Mesenchymal stem cell (in vitro differentiated cells and primary cell): ENCODE measurements around the gene RPS28.
A peak's percentile ranks its signal among the peaks of the same experiment; 100 is the strongest.

Experiments
- DNase-seq: peaks from one replicate; pipeline ENCODE4 v3.0.0-alpha.2; 2013
- H2AFZ ChIP-seq: one replicate; pipeline ENCODE4 v1.6.1; 2013; ENCODE audit warnings: low read depth, mild to moderate bottlenecking, control low read depth, inconsistent platforms, low read length, moderate library complexity
- H2AK5ac ChIP-seq: 2 replicates; pipeline ENCODE4 v1.6.1; 2013; ENCODE audit warnings: low read length, moderate library complexity, mild to moderate bottlenecking, inconsistent platforms; ENCODE audit not compliant: severe bottlenecking
- H2BK120ac ChIP-seq: one replicate; pipeline ENCODE4 v1.6.1; 2013; ENCODE audit warnings: low read depth, mild to moderate bottlenecking, inconsistent platforms, low read length, moderate library complexity
- H2BK12ac ChIP-seq, 2 experiments: one replicate each; pipeline ENCODE4 v1.6.1; 2013; ENCODE audit warnings: inconsistent platforms in 2 of 2, low read length in 2 of 2, mild to moderate bottlenecking in 2 of 2, moderate library complexity in 2 of 2, control low read depth in 1 of 2
- H2BK15ac ChIP-seq: one replicate; pipeline ENCODE4 v1.6.1; 2013; ENCODE audit warnings: mild to moderate bottlenecking, low read depth, inconsistent platforms; ENCODE audit not compliant: poor library complexity, severe bottlenecking
- H2BK5ac ChIP-seq: 2 replicates; pipeline ENCODE4 v1.6.1; 2013; ENCODE audit warnings: low read depth, mild to moderate bottlenecking, low read length, control low read depth, inconsistent platforms; ENCODE audit not compliant: poor library complexity, severe bottlenecking
- H3K14ac ChIP-seq, 2 experiments: one replicate each; pipeline ENCODE4 v1.6.1; 2013; ENCODE audit warnings: inconsistent platforms in 2 of 2, low read length in 2 of 2, control low read depth in 1 of 2, mild to moderate bottlenecking in 1 of 2, moderate library complexity in 1 of 2
- H3K18ac ChIP-seq, 2 experiments: one replicate each; pipeline ENCODE4 v1.6.1; 2013; ENCODE audit warnings: inconsistent platforms in 2 of 2, low read length in 2 of 2, control low read depth in 1 of 2, low read depth in 1 of 2, mild to moderate bottlenecking in 1 of 2
- H3K23ac ChIP-seq, 2 experiments: one replicate each; pipeline ENCODE4 v1.6.1; 2013; ENCODE audit warnings: inconsistent platforms in 2 of 2, low read length in 2 of 2, mild to moderate bottlenecking in 2 of 2, moderate library complexity in 2 of 2, control low read depth in 1 of 2
- H3K27ac ChIP-seq: 2 replicates; pipeline ENCODE4 v1.5.1; 2013; ENCODE audit warnings: mild to moderate bottlenecking, moderate library complexity, low read length, control low read depth, inconsistent platforms; ENCODE audit not compliant: poor library complexity, severe bottlenecking
- H3K27me3 ChIP-seq, 2 experiments: 2 replicates each; pipeline versions ENCODE4 v1.6.1 to v1.7.0; 2013; ENCODE audit warnings: low read length in 2 of 2, mild to moderate bottlenecking in 2 of 2, moderate library complexity in 2 of 2, control low read depth in 1 of 2, inconsistent platforms in 1 of 2; ENCODE audit not compliant: control insufficient read depth in 1 of 2, insufficient read depth in 1 of 2
- H3K36me3 ChIP-seq, 2 experiments: 2 replicates each; pipeline versions ENCODE4 v1.6.1 to v1.7.0; 2013; ENCODE audit warnings: low read length in 2 of 2, control low read depth in 1 of 2, inconsistent platforms in 1 of 2, low read depth in 1 of 2, mild to moderate bottlenecking in 1 of 2; ENCODE audit not compliant: insufficient read depth in 2 of 2, control insufficient read depth in 1 of 2
- H3K4ac ChIP-seq, 2 experiments: one replicate each; pipeline ENCODE4 v1.6.1; 2013; ENCODE audit warnings: inconsistent platforms in 2 of 2, low read length in 2 of 2, mild to moderate bottlenecking in 2 of 2, moderate library complexity in 2 of 2, control low read depth in 1 of 2, low read depth in 1 of 2
- H3K4me1 ChIP-seq: 2 replicates; pipeline ENCODE4 v1.6.1; 2013; ENCODE audit warnings: low read depth, low read length, control low read depth; ENCODE audit not compliant: control insufficient read depth, insufficient read depth
- H3K4me2 ChIP-seq: 2 replicates; pipeline ENCODE4 v1.6.1; 2013; ENCODE audit warnings: low read length, mild to moderate bottlenecking, inconsistent platforms; ENCODE audit not compliant: poor library complexity, severe bottlenecking
- H3K4me3 ChIP-seq, 2 experiments: 2 replicates each; pipeline versions ENCODE4 v1.5.1 to v1.7.0; 2013; ENCODE audit warnings: low read length in 2 of 2, mild to moderate bottlenecking in 2 of 2, control low read depth in 1 of 2, low read depth in 1 of 2; ENCODE audit not compliant: insufficient read depth in 1 of 2
- H3K79me1 ChIP-seq: replicated peaks from 2 replicates; pipeline ENCODE4 v1.6.1; 2013; ENCODE audit warnings: mild to moderate bottlenecking, control low read depth, low read length, inconsistent platforms; ENCODE audit not compliant: poor library complexity, severe bottlenecking
- H3K9ac ChIP-seq: 2 replicates; pipeline ENCODE4 v1.7.0; 2013; ENCODE audit warnings: mild to moderate bottlenecking, low read length, moderate library complexity
- H3K9me3 ChIP-seq: 2 replicates; pipeline ENCODE4 v1.7.0; 2013; ENCODE audit warnings: mild to moderate bottlenecking, low read length; ENCODE audit not compliant: control insufficient read depth
- H4K8ac ChIP-seq: one replicate; pipeline ENCODE4 v1.6.1; 2013; ENCODE audit warnings: inconsistent platforms, mild to moderate bottlenecking, low read length, moderate library complexity
- H4K91ac ChIP-seq: one replicate; pipeline ENCODE4 v1.6.1; 2013; ENCODE audit warnings: mild to moderate bottlenecking, low read length, inconsistent platforms
- WGBS: methylation state at CpG from one replicate; pipeline ENCODE4 v1.1.7; 2013; ENCODE audit warnings: mixed read lengths; 5-methylcytosine and 5-hydroxymethylcytosine counted together

Gene RPS28

DNA sequence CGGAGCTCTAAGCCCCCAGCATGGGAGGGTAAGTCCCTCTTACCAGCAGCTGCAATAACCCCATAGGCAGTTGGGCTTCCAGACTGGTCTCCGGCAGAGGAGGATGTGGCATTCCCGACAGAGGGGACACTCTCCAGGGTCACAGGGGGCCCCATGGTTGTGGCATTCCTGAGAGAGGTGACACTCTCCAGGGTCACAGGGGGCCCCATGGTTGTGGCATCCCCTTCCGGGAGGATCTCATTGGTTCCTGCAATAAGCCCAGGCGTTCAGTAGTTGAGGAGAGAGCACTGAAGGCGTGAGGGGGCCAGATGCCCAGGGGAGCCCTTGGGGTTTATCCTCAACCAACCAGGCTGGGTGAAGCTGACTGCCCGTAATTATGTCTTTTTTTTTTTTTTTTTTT, 18.6 kb upstream of the RPS28 start:
- H3K23ac ChIP-seq = no peak overlapping the region
- H3K4me1 ChIP-seq = peaks cover 9% of the 10 kb centered on the region
- H2BK5ac ChIP-seq = no peak overlapping the region
- H3K36me3 ChIP-seq = peaks cover 0 to 35% of the 10 kb centered on the region in 2 experiments
- no peak overlapping the region for H3K9ac ChIP-seq
- H3K4ac ChIP-seq = no peak overlapping the region
- no peak overlapping the region for H4K91ac ChIP-seq
- H2BK120ac ChIP-seq = no peak overlapping the region
- H2AK5ac ChIP-seq = no peak overlapping the region
- DNase-seq = no peak
- H3K9me3 ChIP-seq = no peaks in the 10 kb centered on the region
- H3K79me1 ChIP-seq = peaks cover 6% of the 10 kb centered on the region
- H3K4me3 ChIP-seq = no peak overlapping the region
- no peak overlapping the region for H3K14ac ChIP-seq
- no peak overlapping the region for H2AFZ ChIP-seq
- H3K27ac ChIP-seq = no peak overlapping the region
- H3K4me2 ChIP-seq = no peak overlapping the region
- no peak overlapping the region for H4K8ac ChIP-seq
- no peak overlapping the region for H2BK12ac ChIP-seq
- no peak overlapping the region for H3K18ac ChIP-seq
- H2BK15ac ChIP-seq = peak overlapping the region; percentile 36
- no peaks in the 10 kb centered on the region for H3K27me3 ChIP-seq
- WGBS = 94% methylated on average over 7 of the region's 7 CpGs

DNA sequence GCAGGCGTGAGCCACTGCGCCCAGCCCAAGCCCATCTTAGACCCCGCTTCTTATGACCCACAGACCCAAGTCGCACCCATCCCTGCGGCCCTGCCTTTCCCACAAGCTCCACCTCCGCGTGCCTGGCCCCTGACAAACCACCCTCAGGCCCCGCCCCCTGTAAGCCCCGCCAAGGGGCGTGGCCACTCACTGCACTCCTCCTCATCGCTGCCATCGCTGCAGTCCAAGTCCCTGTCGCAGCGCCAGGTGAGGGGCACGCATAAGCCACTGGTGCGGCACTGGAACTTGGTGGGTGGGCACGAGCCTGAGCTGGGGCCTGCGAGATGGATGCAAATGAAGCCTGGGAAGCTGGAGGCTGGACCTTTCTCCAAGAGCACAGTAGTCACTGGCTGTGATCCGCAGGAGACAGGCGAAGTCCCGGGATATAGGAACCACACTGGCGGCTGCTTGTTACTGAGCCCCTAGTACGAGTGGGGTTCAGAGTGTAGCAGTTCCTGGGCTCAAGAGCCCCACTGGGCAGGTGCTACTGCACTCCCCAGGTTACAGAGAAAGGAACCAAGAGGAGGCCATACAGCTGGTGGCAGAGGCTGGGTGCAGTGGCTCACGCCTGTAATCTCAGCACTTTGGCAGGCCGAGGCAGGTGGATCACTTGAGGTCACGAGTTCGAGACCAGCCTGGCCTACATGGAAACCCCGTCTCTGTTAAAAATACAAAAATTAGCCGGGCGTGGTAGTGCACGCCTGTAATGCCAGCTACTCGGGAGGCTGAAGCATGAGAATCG, 16.3 kb upstream of the RPS28 start:
- no peak overlapping the region for H3K4me3 ChIP-seq

DNA sequence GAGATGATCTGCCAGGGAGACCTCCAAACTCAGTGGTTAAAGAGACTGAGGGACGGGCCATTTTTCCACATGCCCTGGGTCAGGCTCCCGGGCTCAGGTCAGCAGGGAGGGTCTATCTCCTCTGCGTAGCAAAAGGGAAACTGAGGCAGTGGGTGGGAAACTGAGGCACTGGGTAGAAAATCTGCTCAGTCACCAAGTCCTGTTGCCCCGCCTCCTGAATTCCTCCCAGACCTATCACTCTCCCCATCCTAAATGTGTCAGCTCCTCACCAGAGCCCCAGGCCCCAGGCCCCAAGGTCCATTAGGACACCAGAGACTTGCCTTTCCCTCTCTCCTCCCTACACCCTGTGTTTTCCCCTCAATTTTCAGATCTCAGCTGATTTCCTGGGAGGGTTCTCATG, 15.5 kb upstream of the RPS28 start:
- no peak overlapping the region for H3K14ac ChIP-seq
- no peak overlapping the region for H3K4me3 ChIP-seq
- no peak overlapping the region for H2AK5ac ChIP-seq
- 70% methylated on average over 4 of the region's 4 CpGs for WGBS
- H3K4me1 ChIP-seq = peaks cover 18% of the 10 kb centered on the region
- H3K23ac ChIP-seq = no peak overlapping the region
- DNase-seq = no peak
- H2BK120ac ChIP-seq = no peak overlapping the region
- no peak overlapping the region for H3K18ac ChIP-seq
- no peak overlapping the region for H3K9ac ChIP-seq
- H4K8ac ChIP-seq = no peak overlapping the region
- no peak overlapping the region for H3K4ac ChIP-seq
- H4K91ac ChIP-seq = no peak overlapping the region
- H3K4me2 ChIP-seq = no peak overlapping the region
- no peak overlapping the region for H2BK12ac ChIP-seq
- H2AFZ ChIP-seq = no peak overlapping the region
- H3K79me1 ChIP-seq = peaks cover 10% of the 10 kb centered on the region
- peaks cover 14 to 48% of the 10 kb centered on the region in 2 experiments for H3K36me3 ChIP-seq
- H3K27me3 ChIP-seq = no peaks in the 10 kb centered on the region
- H2BK5ac ChIP-seq = no peak overlapping the region
- no peak overlapping the region for H2BK15ac ChIP-seq
- H3K9me3 ChIP-seq = no peaks in the 10 kb centered on the region
- H3K27ac ChIP-seq = no peak overlapping the region

More for the DNA sequence above, 16.3 kb upstream of the RPS28 start:
- no peaks in the 10 kb centered on the region for H3K9me3 ChIP-seq
- H2AFZ ChIP-seq = no peak overlapping the region
- DNase-seq = no peak
- H4K91ac ChIP-seq = no peak overlapping the region
- H3K36me3 ChIP-seq = peaks cover 8 to 43% of the 10 kb centered on the region in 2 experiments
- no peak overlapping the region for H2BK15ac ChIP-seq
- H2BK120ac ChIP-seq = no peak overlapping the region
- no peak overlapping the region for H3K4me2 ChIP-seq
- no peak overlapping the region for H2BK5ac ChIP-seq
- H3K79me1 ChIP-seq = peaks cover 10% of the 10 kb centered on the region
- H2BK12ac ChIP-seq = no peak overlapping the region
- H2AK5ac ChIP-seq = no peak overlapping the region
- H3K9ac ChIP-seq = no peak overlapping the region
- H3K14ac ChIP-seq = peak overlapping the region in 1 of 2 experiments; percentile 18
- H3K23ac ChIP-seq = no peak overlapping the region
- WGBS = 79% methylated on average over 33 of the region's 33 CpGs
- no peak overlapping the region for H3K18ac ChIP-seq
- peaks cover 18% of the 10 kb centered on the region for H3K4me1 ChIP-seq
- no peaks in the 10 kb centered on the region for H3K27me3 ChIP-seq
- H3K27ac ChIP-seq = no peak overlapping the region
- H4K8ac ChIP-seq = no peak overlapping the region
- H3K4ac ChIP-seq = no peak overlapping the region

DNA sequence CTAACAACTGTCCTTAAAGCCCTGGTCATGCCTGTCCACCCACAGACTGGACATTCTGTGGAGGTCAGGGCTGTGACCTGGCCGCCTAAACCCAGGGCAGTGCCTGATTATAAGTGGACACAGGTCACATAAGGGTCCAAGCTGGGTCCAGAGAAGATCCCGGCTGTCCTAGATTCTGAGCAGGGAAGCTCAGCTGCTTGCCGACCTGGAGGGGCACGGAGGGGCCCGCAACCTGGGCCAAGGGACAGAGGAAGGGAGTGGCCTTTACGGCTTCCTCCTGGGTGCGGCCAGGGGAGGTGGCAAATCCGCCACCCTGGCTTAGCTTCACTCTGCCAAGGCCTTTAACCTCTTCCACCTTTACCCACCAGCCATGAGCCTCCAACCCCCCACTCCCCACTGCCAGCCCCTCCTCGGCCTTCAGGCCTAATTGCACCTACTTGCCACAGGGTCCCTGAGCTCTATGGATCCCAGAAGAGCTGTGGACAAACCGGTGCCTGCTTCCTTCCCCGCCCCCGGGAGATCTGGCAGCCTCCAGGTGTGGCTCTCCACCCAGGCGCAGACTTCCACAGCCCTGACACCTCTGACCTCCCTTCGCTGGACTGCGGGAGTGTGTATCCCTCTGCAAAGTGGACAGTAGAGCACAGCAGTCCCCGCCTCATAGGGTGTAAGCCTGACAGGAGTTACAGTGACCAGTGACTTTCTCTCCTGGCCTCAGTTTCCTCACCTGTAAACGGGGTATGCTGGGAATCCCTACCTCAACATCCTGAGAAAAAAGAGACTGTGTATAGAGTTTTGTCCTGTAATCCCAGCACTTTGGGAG, 14.9 kb upstream of the RPS28 start:
- no peak overlapping the region for H3K4me2 ChIP-seq
- no peak overlapping the region for H3K23ac ChIP-seq
- H3K4me3 ChIP-seq = no peak overlapping the region
- no peak overlapping the region for H3K18ac ChIP-seq
- H2BK120ac ChIP-seq = no peak overlapping the region
- no peaks in the 10 kb centered on the region for H3K9me3 ChIP-seq
- no peak overlapping the region for H3K4ac ChIP-seq
- H2BK15ac ChIP-seq = no peak overlapping the region
- H2BK12ac ChIP-seq = no peak overlapping the region
- peaks cover 21 to 55% of the 10 kb centered on the region in 2 experiments for H3K36me3 ChIP-seq
- no peak overlapping the region for H2BK5ac ChIP-seq
- H2AK5ac ChIP-seq = no peak overlapping the region
- 88% methylated on average over 16 of the region's 17 CpGs for WGBS
- no peak overlapping the region for H4K8ac ChIP-seq
- H3K27me3 ChIP-seq = no peaks in the 10 kb centered on the region
- no peak overlapping the region for H2AFZ ChIP-seq
- DNase-seq = no peak
- peaks cover 18% of the 10 kb centered on the region for H3K4me1 ChIP-seq
- H3K14ac ChIP-seq = no peak overlapping the region
- peaks cover 12% of the 10 kb centered on the region for H3K79me1 ChIP-seq
- no peak overlapping the region for H3K9ac ChIP-seq
- no peak overlapping the region for H3K27ac ChIP-seq
- H4K91ac ChIP-seq = no peak overlapping the region
